Stimulated activated naive B cell treated with anti-CD40 and anti-IgM and Interleukin-4, amounts not matched to agents 10 μg/mL and 1 μg/mL and 100 μg/mL, for 72 hours (primary cell): ENCODE measurements around the gene QSOX2.
A peak's percentile ranks its signal among the peaks of the same experiment; 100 is the strongest.

Source experiments
- ATAC-seq, 2 donors: fragments of 150-1000 bp; cut with Tn5 transposase; replicated peaks; 2 replicates each; pipeline ENCODE4 v1.10.0; 2021; ENCODE audit warnings: moderate library complexity in 1 of 2
- DNase-seq: peaks from one replicate; pipeline ENCODE4 v3.0.0; 2021
- H3K27ac Mint-ChIP-seq: one replicate; pipeline ENCODE4 v1.8.0; 2022; ENCODE audit warnings: mild to moderate bottlenecking, mixed read lengths
- H3K27me3 Mint-ChIP-seq, 2 donors: one replicate each; pipeline ENCODE4 v1.8.0; 2022; ENCODE audit warnings: mixed read lengths in 2 of 2
- H3K36me3 Mint-ChIP-seq, 2 donors: one replicate each; pipeline ENCODE4 v1.8.0; 2022; ENCODE audit warnings: mixed read lengths in 2 of 2, mild to moderate bottlenecking in 1 of 2
- H3K4me1 Mint-ChIP-seq, 2 donors: one replicate each; pipeline ENCODE4 v1.8.0; 2022; ENCODE audit warnings: mixed read lengths in 2 of 2, mild to moderate bottlenecking in 1 of 2
- H3K4me3 Mint-ChIP-seq, 2 donors: one replicate each; pipeline ENCODE4 v1.8.0; 2022; ENCODE audit warnings: mild to moderate bottlenecking in 2 of 2, mixed read lengths in 2 of 2, moderate library complexity in 1 of 2
- H3K9me3 Mint-ChIP-seq, 2 donors: one replicate each; pipeline ENCODE4 v1.8.0; 2022; ENCODE audit warnings: mixed read lengths in 2 of 2, mild to moderate bottlenecking in 1 of 2

QSOX2 gene

GRCh38 chr9:136254381-136255165 is 9.0 kb upstream of the QSOX2 start:
- ATAC-seq (no peak), DNase-seq (no peak)
- H3K27me3 Mint-ChIP-seq: peaks cover 15 to 22% of the 10 kb centered on the region in 2 donors
- no peak overlapping the region for H3K4me3 Mint-ChIP-seq
- peaks cover 0 to 2% of the 10 kb centered on the region in 2 donors for H3K4me1 Mint-ChIP-seq
- H3K9me3 Mint-ChIP-seq: no peaks in the 10 kb centered on the region
- H3K27ac Mint-ChIP-seq: no peak overlapping the region
- no peaks in the 10 kb centered on the region for H3K36me3 Mint-ChIP-seq

- peak overlapping the region; percentile 7 for H3K27ac Mint-ChIP-seq
- H3K4me3 Mint-ChIP-seq: no peak overlapping the region
- H3K36me3 Mint-ChIP-seq: no peaks in the 10 kb centered on the region
- no peak for ATAC-seq
- H3K27me3 Mint-ChIP-seq: peaks cover 15 to 17% of the 10 kb centered on the region in 2 donors
- peaks cover 0 to 2% of the 10 kb centered on the region in 2 donors for H3K4me1 Mint-ChIP-seq
- H3K9me3 Mint-ChIP-seq: no peaks in the 10 kb centered on the region
- no peak for DNase-seq
These were observed 7.9 kb upstream of the QSOX2 start for GRCh38 chr9:136253246-136254130.

GRCh38 chr9:136252846-136253245 is 7.2 kb upstream of the QSOX2 start:
- ATAC-seq (no peak), DNase-seq (no peak)
- H3K4me3 Mint-ChIP-seq: no peak overlapping the region
- peaks cover 11 to 15% of the 10 kb centered on the region in 2 donors for H3K27me3 Mint-ChIP-seq
- no peaks in the 10 kb centered on the region for H3K9me3 Mint-ChIP-seq
- no peaks in the 10 kb centered on the region for H3K36me3 Mint-ChIP-seq
- peak overlapping the region; percentile 7 for H3K27ac Mint-ChIP-seq
- H3K4me1 Mint-ChIP-seq: peaks cover 0 to 2% of the 10 kb centered on the region in 2 donors

- Mint-ChIP-seq H3K36me3 (no peaks in the 10 kb centered on the region), H3K4me1 (peaks cover 2 to 3% of the 10 kb centered on the region in 2 donors), H3K27ac (no peak overlapping the region), H3K9me3 (no peaks in the 10 kb centered on the region), H3K27me3 (peaks cover 11 to 15% of the 10 kb centered on the region in 2 donors), H3K4me3 (no peak overlapping the region)
- no peak for ATAC-seq
- no peak for DNase-seq
These were observed 6.7 kb upstream of the QSOX2 start for GRCh38 chr9:136252281-136252680.

GRCh38 chr9:136251264-136252115 is 5.9 kb upstream of the QSOX2 start:
- ATAC-seq (no peak), DNase-seq (no peak)
- peaks cover 11 to 15% of the 10 kb centered on the region in 2 donors for H3K27me3 Mint-ChIP-seq
- H3K27ac Mint-ChIP-seq: no peak overlapping the region
- H3K9me3 Mint-ChIP-seq: no peaks in the 10 kb centered on the region
- peaks cover 2 to 10% of the 10 kb centered on the region in 2 donors for H3K4me1 Mint-ChIP-seq
- H3K36me3 Mint-ChIP-seq: no peaks in the 10 kb centered on the region
- H3K4me3 Mint-ChIP-seq: no peak overlapping the region

GRCh38 chr9:136250676-136251075 is 5.1 kb upstream of the QSOX2 start:
- Mint-ChIP-seq H3K4me1 (peaks cover 5 to 16% of the 10 kb centered on the region in 2 donors), H3K27me3 (peaks cover 11 to 15% of the 10 kb centered on the region in 2 donors), H3K9me3 (no peaks in the 10 kb centered on the region), H3K4me3 (no peak overlapping the region), H3K27ac (no peak overlapping the region), H3K36me3 (no peaks in the 10 kb centered on the region)
- DNase-seq: no peak
- no peak for ATAC-seq

- Mint-ChIP-seq H3K9me3 (no peaks in the 10 kb centered on the region), H3K36me3 (peaks cover 0 to 1% of the 10 kb centered on the region in 2 donors), H3K4me1 (peaks cover 5 to 16% of the 10 kb centered on the region in 2 donors), H3K27ac (no peak overlapping the region), H3K4me3 (no peak overlapping the region), H3K27me3 (peaks cover 7 to 11% of the 10 kb centered on the region in 2 donors)
- DNase-seq (no peak), ATAC-seq (no peak)
These were observed 4.4 kb upstream of the QSOX2 start for GRCh38 chr9:136249877-136250559.

- DNase-seq (no peak), ATAC-seq (no peak)
- Mint-ChIP-seq H3K4me1 (peaks cover 6 to 24% of the 10 kb centered on the region in 2 donors), H3K27me3 (peaks cover 6 to 7% of the 10 kb centered on the region in 2 donors), H3K27ac (no peak overlapping the region), H3K4me3 (no peak overlapping the region), H3K36me3 (peaks cover 3 to 7% of the 10 kb centered on the region in 2 donors), H3K9me3 (no peaks in the 10 kb centered on the region)
These were observed 3.6 kb upstream of the QSOX2 start for GRCh38 chr9:136248951-136249876.

GRCh38 chr9:136247947-136248637 is 2.5 kb upstream of the QSOX2 start:
- no peak overlapping the region for H3K27ac Mint-ChIP-seq
- DNase-seq: no peak
- no peak for ATAC-seq
- peaks cover 1% of the 10 kb centered on the region in 2 donors for H3K27me3 Mint-ChIP-seq
- peaks cover 13 to 35% of the 10 kb centered on the region in 2 donors for H3K4me1 Mint-ChIP-seq
- H3K4me3 Mint-ChIP-seq: no peak overlapping the region
- H3K9me3 Mint-ChIP-seq: no peaks in the 10 kb centered on the region
- peaks cover 10 to 14% of the 10 kb centered on the region in 2 donors for H3K36me3 Mint-ChIP-seq

GRCh38 chr9:136247551-136247916 is 1.9 kb upstream of the QSOX2 start:
- H3K9me3 Mint-ChIP-seq: no peaks in the 10 kb centered on the region
- H3K36me3 Mint-ChIP-seq: peaks cover 14 to 18% of the 10 kb centered on the region in 2 donors
- no peak for ATAC-seq
- H3K27ac Mint-ChIP-seq: no peak overlapping the region
- H3K4me3 Mint-ChIP-seq: no peak overlapping the region
- no peaks in the 10 kb centered on the region for H3K27me3 Mint-ChIP-seq
- peaks cover 18 to 41% of the 10 kb centered on the region in 2 donors for H3K4me1 Mint-ChIP-seq
- no peak for DNase-seq

- Mint-ChIP-seq H3K4me1 (peaks cover 21 to 46% of the 10 kb centered on the region in 2 donors), H3K4me3 (no peak overlapping the region)
These were observed 1.4 kb upstream of the QSOX2 start for GRCh38 chr9:136246849-136247550.

GRCh38 chr9:136244969-136245218 is 718 bp downstream of the QSOX2 start:
- peaks cover 40 to 67% of the 10 kb centered on the region in 2 donors for H3K4me1 Mint-ChIP-seq
- H3K27ac Mint-ChIP-seq: peak overlapping the region; percentile 97
- H3K36me3 Mint-ChIP-seq: peaks cover 27 to 36% of the 10 kb centered on the region in 2 donors
- DNase-seq: no peak
- H3K4me3 Mint-ChIP-seq: peak overlapping the region; percentile 93 to 97
- no peaks in the 10 kb centered on the region for H3K9me3 Mint-ChIP-seq
- H3K27me3 Mint-ChIP-seq: no peaks in the 10 kb centered on the region
- no peak for ATAC-seq

More at GRCh38 chr9:136246849-136247550, 1.4 kb upstream of the QSOX2 start:
- ATAC-seq (no peak), DNase-seq (no peak)
- Mint-ChIP-seq H3K27ac (no peak overlapping the region), H3K9me3 (no peaks in the 10 kb centered on the region), H3K27me3 (no peaks in the 10 kb centered on the region), H3K36me3 (peaks cover 17 to 22% of the 10 kb centered on the region in 2 donors)
